Left renal pelvis (tissue), 4 donors: ENCODE data around the gene MPI. TPM values are rescaled to one million over a fixed set of nuclear protein-coding genes. Genes with fewer than 3 reads are reported as not detected.
"Not testable (repeated sequence)": the region's sequence is repeated elsewhere in the genome, so short reads cannot be mapped to it uniquely, and the experiment has no call there.

Source experiments
- DNase-seq, 4 donors: peaks; one replicate each; pipeline ENCODE4 v3.0.0-alpha.2; 2013; ENCODE audit warnings: low read depth in 4 of 4, low spot score in 3 of 4
- polyA plus RNA-seq, 4 donors: library from polyadenylated mRNA; unstranded; fragments of 120-200 nt; gene quantifications; one replicate each; pipeline ENCODE4 v1.2.1, GENCODE V29; 2013; ENCODE audit not compliant: insufficient read length in 4 of 4

MPI gene
- polyA plus RNA-seq, 4 donors, result 49.1 to 67.4 (median 59.8) TPM

- no peak for DNase-seq
Measured at GRCh38 chr15:74920456-74920855, 30.6 kb downstream of the MPI start.

- no peak for DNase-seq
Measured at GRCh38 chr15:74924525-74924924, 34.7 kb downstream of the MPI start.

GRCh38 chr15:74928771-74929198 is 38.9 kb downstream of the MPI start:
- DNase-seq, result no peak

- DNase-seq, result no peak
Measured at GRCh38 chr15:74933573-74933972, 43.7 kb downstream of the MPI start.

GRCh38 chr15:74935193-74935592 is 45.4 kb downstream of the MPI start:
- not testable (repeated sequence) for DNase-seq

- DNase-seq, result no peak
Measured at GRCh38 chr15:74937272-74937589, 47.4 kb downstream of the MPI start.

- DNase-seq, result peak; percentile 82 to 94 (median 92)
Measured at GRCh38 chr15:74937590-74938371, 47.9 kb downstream of the MPI start, which contains the start of gene COX5A. Gene COX5A (minus strand): TSS chr15:74938073. CDS start chr15:74938014, 59 bp downstream.

GRCh38 chr15:74950078-74950908 is 60.5 kb downstream of the MPI start:
- DNase-seq, result peak in 2 of 4 donors; percentile 72 to 75

- DNase-seq, result no peak
Measured at GRCh38 chr15:74951006-74951405, 61.2 kb downstream of the MPI start.

Other genes with a start within 250 kb of the MPI start
- 10 to 100 TPM; 35.8 to 42.9 (median 39.8) TPM for gene EDC3, start 194.0 kb upstream of the MPI start, polyA plus RNA-seq
- gene CYP1A1, start 164.5 kb upstream of the MPI start, polyA plus RNA-seq, result not detected
- under 1 TPM; 0.06 to 0.20 (median 0.13) TPM for gene CYP1A2, start 141.2 kb upstream of the MPI start, polyA plus RNA-seq
- 10 to 100 TPM; 34.6 to 52.8 (median 43.5) TPM for gene CSK, start 108.0 kb upstream of the MPI start, polyA plus RNA-seq
- gene LMAN1L, start 77.2 kb upstream of the MPI start, polyA plus RNA-seq, result not detected
- not detected for gene CPLX3, start 63.4 kb upstream of the MPI start, polyA plus RNA-seq
- 10 to 100 TPM; 29.3 to 35.1 (median 30.0) TPM for gene ULK3, start 46.9 kb upstream of the MPI start, polyA plus RNA-seq
- 10 to 100 TPM; 65.3 to 74.9 (median 71.9) TPM for gene SCAMP2, start 16.7 kb upstream of the MPI start, polyA plus RNA-seq
- gene FAM219B, start 16.8 kb downstream of the MPI start, polyA plus RNA-seq, result 10 to 100 TPM; 49.9 to 57.9 (median 53.2) TPM
- 100 to 1,000 TPM in 3 of 4 donors, 10 to 100 TPM in 1; 100.0 to 217 (median 204) TPM for gene COX5A, start 48.0 kb downstream of the MPI start, polyA plus RNA-seq
- 1 to 10 TPM; 2.3 to 3.8 (median 2.9) TPM for gene RPP25, start 66.7 kb downstream of the MPI start, polyA plus RNA-seq
- gene SCAMP5, start 105.5 kb downstream of the MPI start, polyA plus RNA-seq, result 10 to 100 TPM; 17.9 to 29.0 (median 20.8) TPM
- 10 to 100 TPM in 2 of 4 donors, 1 to 10 TPM in 2; 9.0 to 14.1 (median 9.9) TPM for gene PPCDC, start 133.5 kb downstream of the MPI start, polyA plus RNA-seq